Endothelial cell (in vitro differentiated cells): ENCODE data around the gene DCAF5. TPM values are rescaled to one million over a fixed set of nuclear protein-coding genes. Genes with fewer than 3 reads are reported as not detected.

ENCODE experiments used
- DNase-seq: peaks from one replicate; pipeline ENCODE4 v3.0.0; 2021; ENCODE audit warnings: low spot score
- H3K27ac Mint-ChIP-seq: one replicate; pipeline ENCODE4 v1.8.0; 2021; ENCODE audit warnings: mixed read lengths, inconsistent platforms; ENCODE audit not compliant: unreplicated experiment
- H3K27me3 Mint-ChIP-seq: one replicate; pipeline ENCODE4 v1.8.0; 2021; ENCODE audit warnings: mild to moderate bottlenecking, moderate library complexity, mixed read lengths, inconsistent platforms; ENCODE audit not compliant: unreplicated experiment
- H3K36me3 Mint-ChIP-seq: one replicate; pipeline ENCODE4 v1.8.0; 2021; ENCODE audit warnings: mild to moderate bottlenecking, low read depth, mixed read lengths, inconsistent platforms; ENCODE audit not compliant: unreplicated experiment
- H3K4me1 Mint-ChIP-seq: one replicate; pipeline ENCODE4 v1.8.0; 2021; ENCODE audit warnings: mild to moderate bottlenecking, mixed read lengths, inconsistent platforms; ENCODE audit not compliant: unreplicated experiment
- H3K4me3 Mint-ChIP-seq: one replicate; pipeline ENCODE4 v1.8.0; 2021; ENCODE audit warnings: mild to moderate bottlenecking, mixed read lengths, inconsistent platforms; ENCODE audit not compliant: unreplicated experiment
- H3K9me3 Mint-ChIP-seq: one replicate; pipeline ENCODE4 v1.8.0; 2021; ENCODE audit warnings: mixed read lengths, inconsistent platforms; ENCODE audit not compliant: unreplicated experiment
- total RNA-seq: library from RNA; stranded (reverse); fragmentation: NEBNext Ultra II Directional; extraction: Animal tissue kit (Norgen Biotek cat#: 25700); gene quantifications from one replicate; pipeline ENCODE4 v1.2.1, GENCODE V29; 2021; ENCODE audit not compliant: unreplicated experiment
- TF ChIP-seq, protein P1 (sequence below): fragments of 200-600 bp; sonication (generic); IDR thresholded peaks from one replicate; pipeline ENCODE4 v1.5.0; 2021; ENCODE audit warnings: antibody characterized with exemption; ENCODE audit not compliant: unreplicated experiment

Gene DCAF5
- total RNA-seq, 1 donor from 2014 or later: 72.0 TPM

- H3K9me3 Mint-ChIP-seq: no peaks in the 10 kb centered on the region
- H3K4me1 Mint-ChIP-seq: peaks cover 3% of the 10 kb centered on the region
- peaks cover 1% of the 10 kb centered on the region for H3K27me3 Mint-ChIP-seq
- H3K36me3 Mint-ChIP-seq: peaks cover 4% of the 10 kb centered on the region
- H3K4me3 Mint-ChIP-seq: no peak overlapping the region
- no peak for DNase-seq
- TF ChIP-seq, protein P1, sequence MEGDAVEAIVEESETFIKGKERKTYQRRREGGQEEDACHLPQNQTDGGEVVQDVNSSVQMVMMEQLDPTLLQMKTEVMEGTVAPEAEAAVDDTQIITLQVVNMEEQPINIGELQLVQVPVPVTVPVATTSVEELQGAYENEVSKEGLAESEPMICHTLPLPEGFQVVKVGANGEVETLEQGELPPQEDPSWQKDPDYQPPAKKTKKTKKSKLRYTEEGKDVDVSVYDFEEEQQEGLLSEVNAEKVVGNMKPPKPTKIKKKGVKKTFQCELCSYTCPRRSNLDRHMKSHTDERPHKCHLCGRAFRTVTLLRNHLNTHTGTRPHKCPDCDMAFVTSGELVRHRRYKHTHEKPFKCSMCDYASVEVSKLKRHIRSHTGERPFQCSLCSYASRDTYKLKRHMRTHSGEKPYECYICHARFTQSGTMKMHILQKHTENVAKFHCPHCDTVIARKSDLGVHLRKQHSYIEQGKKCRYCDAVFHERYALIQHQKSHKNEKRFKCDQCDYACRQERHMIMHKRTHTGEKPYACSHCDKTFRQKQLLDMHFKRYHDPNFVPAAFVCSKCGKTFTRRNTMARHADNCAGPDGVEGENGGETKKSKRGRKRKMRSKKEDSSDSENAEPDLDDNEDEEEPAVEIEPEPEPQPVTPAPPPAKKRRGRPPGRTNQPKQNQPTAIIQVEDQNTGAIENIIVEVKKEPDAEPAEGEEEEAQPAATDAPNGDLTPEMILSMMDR: peak; percentile 25
- no peak overlapping the region for H3K27ac Mint-ChIP-seq
Observed at GRCh38 chr14:69101331-69101826, 51.5 kb downstream of the DCAF5 start.

DNA sequence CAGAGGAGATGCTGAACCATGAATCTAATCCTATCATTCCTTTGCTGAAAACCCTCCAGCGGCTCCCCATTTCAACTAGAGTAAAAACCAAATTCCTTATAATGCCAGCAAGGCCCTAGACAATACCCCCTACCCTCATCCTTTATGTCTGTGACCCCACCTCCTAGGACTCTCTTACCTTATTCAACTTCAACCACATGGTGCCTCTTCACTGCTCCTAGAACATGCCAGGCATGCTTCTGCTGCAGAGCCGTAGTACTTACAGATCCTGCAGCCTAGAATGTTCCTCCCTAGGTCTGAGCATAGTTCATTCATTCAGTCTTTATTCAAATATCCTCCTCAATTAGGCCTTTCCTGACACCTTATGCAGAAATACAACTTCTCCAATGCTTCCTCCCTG is 54.9 kb downstream of the DCAF5 start:
- Mint-ChIP-seq H3K36me3 (peaks cover 6% of the 10 kb centered on the region), H3K27ac (no peak overlapping the region), H3K4me3 (no peak overlapping the region), H3K4me1 (peaks cover 30% of the 10 kb centered on the region), H3K27me3 (peaks cover 1% of the 10 kb centered on the region), H3K9me3 (no peaks in the 10 kb centered on the region)
- TF ChIP-seq, protein P1: no peak
- no peak for DNase-seq

GRCh38 chr14:69096781-69097475 is 56.0 kb downstream of the DCAF5 start:
- Mint-ChIP-seq H3K27ac (no peak overlapping the region), H3K36me3 (peaks cover 9% of the 10 kb centered on the region), H3K4me3 (peak overlapping the region; percentile 53), H3K27me3 (peaks cover 1% of the 10 kb centered on the region), H3K4me1 (peaks cover 32% of the 10 kb centered on the region), H3K9me3 (no peaks in the 10 kb centered on the region)
- TF ChIP-seq, protein P1: no peak
- no peak for DNase-seq

DNA sequence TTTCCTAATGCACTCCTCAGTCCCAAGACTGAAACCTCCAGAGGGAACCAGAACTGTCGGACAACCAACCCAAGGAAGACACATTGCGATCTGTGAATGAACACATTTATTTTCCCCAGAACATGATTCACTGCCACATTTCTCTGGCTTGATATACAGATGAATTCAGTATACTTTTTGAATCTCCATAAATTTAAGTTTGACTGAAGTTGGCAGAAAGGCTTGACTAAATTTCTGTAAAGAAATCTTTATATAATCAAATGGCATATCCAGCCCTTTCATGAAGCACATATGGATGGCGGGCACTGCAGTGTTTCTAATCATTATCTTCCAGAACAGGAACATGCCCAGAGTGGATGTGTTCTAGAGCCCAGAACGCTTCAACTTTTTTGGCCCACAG is 56.7 kb downstream of the DCAF5 start:
- H3K4me1 Mint-ChIP-seq: peaks cover 32% of the 10 kb centered on the region
- no peak overlapping the region for H3K27ac Mint-ChIP-seq
- no peak overlapping the region for H3K4me3 Mint-ChIP-seq
- TF ChIP-seq, protein P1: no peak
- DNase-seq: no peak
- H3K9me3 Mint-ChIP-seq: no peaks in the 10 kb centered on the region
- H3K36me3 Mint-ChIP-seq: peaks cover 16% of the 10 kb centered on the region
- H3K27me3 Mint-ChIP-seq: peaks cover 1% of the 10 kb centered on the region

DNA sequence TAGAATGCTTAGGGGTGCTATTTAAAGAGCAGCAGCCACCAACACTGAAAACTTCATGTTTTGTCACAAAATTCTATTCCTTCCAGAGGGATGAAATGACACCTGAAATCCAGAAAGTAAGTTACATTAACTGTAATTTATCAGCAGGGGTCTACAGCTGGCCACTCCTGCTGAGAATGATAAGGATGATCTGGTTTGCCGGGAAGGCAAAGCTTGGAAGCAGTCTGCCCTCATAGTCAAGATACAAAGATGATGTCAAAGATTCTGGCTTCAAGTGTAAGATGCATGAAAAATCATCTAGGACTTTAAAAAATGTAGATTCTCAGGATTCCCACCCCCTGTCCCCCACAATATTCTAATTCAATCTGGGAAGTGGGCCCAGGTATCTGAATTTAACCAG is 58.4 kb downstream of the DCAF5 start:
- DNase-seq: no peak
- Mint-ChIP-seq H3K4me1 (peaks cover 32% of the 10 kb centered on the region), H3K27me3 (peaks cover 1% of the 10 kb centered on the region), H3K27ac (peak overlapping the region; percentile 79), H3K36me3 (peaks cover 19% of the 10 kb centered on the region), H3K9me3 (no peaks in the 10 kb centered on the region), H3K4me3 (peak overlapping the region; percentile 31)
- TF ChIP-seq, protein P1: no peak
